ENCODE measurements around the gene PIP5K1C. TPM values are rescaled to one million over a fixed set of nuclear protein-coding genes. Genes with fewer than 3 reads are reported as not detected.

Gene PIP5K1C
- total and polyA plus RNA-seq, 9 of the 15 experiments (the other 6 are each of a cell fraction or from before 2014, with no cell fraction given) = 0.38 to 22.1 (median 4.1) TPM

GRCh38 chr19:3696660-3696995 lies 3.6 kb downstream of the PIP5K1C start (continued):
- TF ChIP-seq ZBTB40 (IDR thresholded peaks at IDR 0.05) (no peak), ZBTB40 (CRISPR knock-in tag; IDR thresholded peaks at IDR 0.05) (no peak), ATF4 (CRISPR knock-in tag; IDR thresholded peaks at IDR 0.05) (no peak), KDM1A (IDR thresholded peaks at IDR 0.05) (no peak), HMBOX1 (IDR thresholded peaks at IDR 0.05) (no peak)
